Measurements from ENCODE around the gene NDUFAF5. TPM values are rescaled to one million over a fixed set of nuclear protein-coding genes. Genes with fewer than 3 reads are reported as not detected.

NDUFAF5 gene
- total RNA-seq, 3 donors from 2014 or later: 27.4 to 41.5 (median 40.6) TPM

DNA sequence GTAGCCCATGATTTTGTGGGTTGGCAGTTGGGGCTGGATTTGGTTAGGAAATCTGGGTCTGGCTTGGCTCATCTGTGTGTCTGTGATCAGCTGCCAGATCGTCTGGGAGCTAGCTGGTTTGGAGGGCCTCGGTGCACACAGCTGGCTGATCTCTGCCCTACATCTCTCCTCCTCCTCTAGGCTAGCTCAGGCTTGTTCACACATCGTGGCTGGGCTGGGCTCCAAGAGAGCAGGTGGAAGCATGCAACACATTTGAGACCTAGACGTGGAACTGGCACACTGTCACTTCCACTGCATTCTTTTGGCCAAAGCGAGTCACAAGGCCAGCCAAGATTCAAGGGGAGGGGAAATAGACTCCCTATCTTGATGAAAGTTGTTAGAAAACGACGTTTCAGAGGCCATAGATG lies 15.9 kb downstream of the NDUFAF5 start:
- Histone ChIP-seq H3K4me3 (no peak overlapping the region), H3K4me1 (ENCODE audit: low read depth) (no peaks in the 10 kb centered on the region), H3K36me3 (ENCODE audit: low read depth) (peaks cover 7% of the 10 kb centered on the region), H3K9me3 (no peaks in the 10 kb centered on the region)
- intact Hi-C loops (cut with DNase I, micrococcal nuclease): no loop called here
- TF ChIP-seq, protein P1, sequence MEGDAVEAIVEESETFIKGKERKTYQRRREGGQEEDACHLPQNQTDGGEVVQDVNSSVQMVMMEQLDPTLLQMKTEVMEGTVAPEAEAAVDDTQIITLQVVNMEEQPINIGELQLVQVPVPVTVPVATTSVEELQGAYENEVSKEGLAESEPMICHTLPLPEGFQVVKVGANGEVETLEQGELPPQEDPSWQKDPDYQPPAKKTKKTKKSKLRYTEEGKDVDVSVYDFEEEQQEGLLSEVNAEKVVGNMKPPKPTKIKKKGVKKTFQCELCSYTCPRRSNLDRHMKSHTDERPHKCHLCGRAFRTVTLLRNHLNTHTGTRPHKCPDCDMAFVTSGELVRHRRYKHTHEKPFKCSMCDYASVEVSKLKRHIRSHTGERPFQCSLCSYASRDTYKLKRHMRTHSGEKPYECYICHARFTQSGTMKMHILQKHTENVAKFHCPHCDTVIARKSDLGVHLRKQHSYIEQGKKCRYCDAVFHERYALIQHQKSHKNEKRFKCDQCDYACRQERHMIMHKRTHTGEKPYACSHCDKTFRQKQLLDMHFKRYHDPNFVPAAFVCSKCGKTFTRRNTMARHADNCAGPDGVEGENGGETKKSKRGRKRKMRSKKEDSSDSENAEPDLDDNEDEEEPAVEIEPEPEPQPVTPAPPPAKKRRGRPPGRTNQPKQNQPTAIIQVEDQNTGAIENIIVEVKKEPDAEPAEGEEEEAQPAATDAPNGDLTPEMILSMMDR (IDR thresholded peaks at IDR 0.05): no peak
- ATAC-seq (peak; percentile 86), DNase-seq (peak; percentile 47 to 81 (median 63))

GRCh38 chr20:13809373-13809772 lies 24.5 kb downstream of the NDUFAF5 start:
- Histone ChIP-seq H3K36me3 (ENCODE audit: low read depth) (no peaks in the 10 kb centered on the region), H3K4me1 (ENCODE audit: low read depth) (no peaks in the 10 kb centered on the region), H3K9me3 (no peaks in the 10 kb centered on the region), H3K4me3 (no peak overlapping the region)
- ATAC-seq (no peak), DNase-seq (no peak)
- TF ChIP-seq, protein P1 (IDR thresholded peaks at IDR 0.05): no peak
- intact Hi-C loops (cut with DNase I, micrococcal nuclease): no loop called here

DNA sequence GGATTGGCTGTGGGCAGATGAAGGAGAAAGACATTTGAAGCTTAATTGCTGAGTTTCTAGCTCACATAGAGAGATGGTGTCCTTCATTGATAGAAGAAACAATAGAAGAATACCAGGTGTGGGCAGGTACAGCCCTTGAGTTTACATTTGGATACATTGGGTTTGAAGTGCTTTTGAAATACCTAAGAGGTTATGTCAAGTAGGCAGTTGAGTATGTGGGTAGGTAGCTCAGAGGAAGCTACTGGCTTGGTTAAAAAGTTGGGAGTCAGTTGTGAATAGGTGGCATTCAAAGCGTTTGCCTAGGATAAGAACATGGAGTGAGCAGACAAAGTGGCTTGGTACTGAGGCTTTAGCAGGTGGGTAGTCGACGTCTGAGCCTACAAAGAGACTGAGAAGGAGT lies 25.0 kb downstream of the NDUFAF5 start:
- ATAC-seq (no peak), DNase-seq (no peak)
- no peaks in the 10 kb centered on the region for H3K9me3 ChIP-seq
- no peak overlapping the region for H3K4me3 ChIP-seq
- no peaks in the 10 kb centered on the region for H3K4me1 ChIP-seq (ENCODE audit: low read depth)
- no peaks in the 10 kb centered on the region for H3K36me3 ChIP-seq (ENCODE audit: low read depth)
- intact Hi-C loops (cut with DNase I, micrococcal nuclease): loop anchor here in 1 of 2 donors (10.0 kb wide), 1 partner anchor 245 kb away; no protein-coding TSS in a partner anchor
- TF ChIP-seq, protein P1 (IDR thresholded peaks at IDR 0.05): no peak

GRCh38 chr20:13810446-13810845 lies 25.6 kb downstream of the NDUFAF5 start:
- DNase-seq (no peak), ATAC-seq (no peak)
- H3K36me3 ChIP-seq (ENCODE audit: low read depth): no peaks in the 10 kb centered on the region
- TF ChIP-seq, protein P1 (IDR thresholded peaks at IDR 0.05): no peak
- no peaks in the 10 kb centered on the region for H3K9me3 ChIP-seq
- no peak overlapping the region for H3K4me3 ChIP-seq
- H3K4me1 ChIP-seq (ENCODE audit: low read depth): no peaks in the 10 kb centered on the region
- intact Hi-C loops (cut with DNase I, micrococcal nuclease): loop anchor here in 1 of 2 donors (10.0 kb wide), 1 partner anchor 244 kb away; no protein-coding TSS in a partner anchor

GRCh38 chr20:13813910-13814309 lies 29.1 kb downstream of the NDUFAF5 start:
- no peak for ATAC-seq
- intact Hi-C loops (cut with DNase I, micrococcal nuclease): loop anchor here in 1 of 2 donors (10.0 kb wide), 1 partner anchor 241 kb away; no protein-coding TSS in a partner anchor
- no peaks in the 10 kb centered on the region for H3K4me1 ChIP-seq (ENCODE audit: low read depth)
- TF ChIP-seq, protein P1 (IDR thresholded peaks at IDR 0.05): no peak
- H3K36me3 ChIP-seq (ENCODE audit: low read depth): no peaks in the 10 kb centered on the region
- no peak for DNase-seq
- no peaks in the 10 kb centered on the region for H3K9me3 ChIP-seq
- H3K4me3 ChIP-seq: no peak overlapping the region

DNA sequence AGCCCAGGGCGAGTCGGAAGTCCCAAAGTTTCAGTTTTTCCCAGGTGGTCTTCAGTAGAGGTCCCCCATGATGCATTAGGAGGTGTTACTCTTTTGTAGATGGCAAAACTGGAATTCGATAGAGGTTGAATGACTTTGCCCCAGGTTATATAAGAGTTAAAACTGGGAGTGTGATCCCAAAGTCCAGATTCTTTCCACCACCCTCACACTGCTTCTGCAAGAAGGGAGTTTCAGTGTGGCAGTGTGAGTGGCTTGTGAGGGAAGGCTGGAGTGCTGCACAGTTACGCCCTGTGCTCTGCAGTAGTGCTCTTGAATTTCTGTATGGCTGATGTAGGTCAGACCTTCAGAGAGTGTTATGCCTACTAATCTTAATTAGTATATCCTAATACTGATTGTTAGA lies 29.8 kb downstream of the NDUFAF5 start:
- intact Hi-C loops (cut with DNase I, micrococcal nuclease): loop anchor here in 1 of 2 donors (10.0 kb wide), 1 partner anchor 240 kb away; no protein-coding TSS in a partner anchor
- H3K4me1 ChIP-seq (ENCODE audit: low read depth): no peaks in the 10 kb centered on the region
- ATAC-seq: no peak
- H3K4me3 ChIP-seq: no peak overlapping the region
- H3K9me3 ChIP-seq: no peaks in the 10 kb centered on the region
- no peak for DNase-seq
- TF ChIP-seq, protein P1 (IDR thresholded peaks at IDR 0.05): no peak
- H3K36me3 ChIP-seq (ENCODE audit: low read depth): no peaks in the 10 kb centered on the region

Data from mucosa of descending colon (tissue), 3 donors.